K562 (cell line): ENCODE measurements around the gene RO60. TPM values are rescaled to one million over a fixed set of nuclear protein-coding genes. Genes with fewer than 3 reads are reported as not detected.

Experiments
- ATAC-seq: fragments of 200-7000 bp; cut with Tn5 transposase; 3 replicates; pipeline ENCODE4 v1.9.1; 2020; ENCODE audit warnings: moderate library complexity
- BruUV-seq: library from RNA; stranded (reverse); fragments of 400-500 nt; replicated peaks from 2 replicates; lab custom pipeline; 2021; lab: Mats Ljungman, UMichigan
- CTCF ChIA-PET: fragments of 300-600 bp; formaldehyde crosslinking; extraction: SDS; loops from one replicate; lab custom pipeline; 2021; ENCODE audit warnings: low intra/inter-chr PET ratio; lab: Yijun Ruan, JAX
- POLR2A ChIA-PET: fragments of 300-600, 350-650 bp; sonication (Branson Sonifier 250); formaldehyde crosslinking; extraction: SDS; loops from one replicate; lab custom pipeline; 2021; ENCODE audit warnings: antibody characterized with exemption, inconsistent platforms; lab: Yijun Ruan, JAX
- DNase-seq, 4 experiments: peaks; one replicate each; pipeline versions ENCODE4 v3.0.0 to v3.0.0-alpha.2; 2011 to 2018; ENCODE audit warnings: low spot score in 3 of 4, mixed read lengths in 3 of 4; ENCODE audit errors: extremely low read depth in 1 of 4
- FAIRE-seq: peaks from 2 replicates; lab custom pipeline; 2011; peaks lifted over from hg19 to GRCh38; lab: Jason Lieb, UNC
- H2AFZ ChIP-seq: 2 replicates; pipeline ENCODE4 v1.6.0; 2011; ENCODE audit warnings: low read depth, low read length, control low read depth, inconsistent platforms
- H3K27ac ChIP-seq: fragments of 200-600 bp; 3 replicates; pipeline ENCODE4 v1.8.0; 2011; ENCODE audit warnings: low read depth, mild to moderate bottlenecking, control low read depth, inconsistent platforms, low read length, moderate library complexity, mixed read lengths; ENCODE audit errors: extremely low read depth
- H3K27me3 ChIP-seq, 2 experiments: fragments of 300-600 bp in 1 of 2; 2 replicates in 1 of 2; 3 replicates in 1 of 2; pipeline versions ENCODE4 v1.6.0 to v1.8.0; 2011; ENCODE audit warnings: inconsistent platforms in 2 of 2, low read length in 2 of 2, mild to moderate bottlenecking in 1 of 2, mixed read lengths in 1 of 2, moderate library complexity in 1 of 2; ENCODE audit not compliant: control insufficient read depth in 2 of 2, insufficient read depth in 2 of 2
- H3K36me3 ChIP-seq: fragments of 300-600 bp; 3 replicates; pipeline ENCODE4 v1.8.0; 2011; ENCODE audit warnings: mild to moderate bottlenecking, low read length, inconsistent platforms; ENCODE audit not compliant: control insufficient read depth, insufficient read depth
- H3K4me1 ChIP-seq, 2 experiments: fragments of 200-600 bp in 1 of 2; replicated peaks in 1 of 2; 2 replicates in 1 of 2; 3 replicates in 1 of 2; pipeline versions ENCODE4 v1.5.1 to v1.8.0; 2011; ENCODE audit warnings: inconsistent platforms in 2 of 2, low read length in 2 of 2, mild to moderate bottlenecking in 1 of 2, mixed read lengths in 1 of 2, moderate library complexity in 1 of 2; ENCODE audit not compliant: control insufficient read depth in 2 of 2, insufficient read depth in 2 of 2
- H3K4me2 ChIP-seq: 2 replicates; pipeline ENCODE4 v1.6.1; 2011; ENCODE audit warnings: low read length, control low read depth, inconsistent platforms, mixed read lengths; ENCODE audit not compliant: insufficient read depth
- H3K4me3 ChIP-seq: fragments of 200-600 bp; sonication (generic), shearing (Covaris generic); 2 replicates; pipeline ENCODE4 v1.5.1; 2016; ENCODE audit warnings: control low read depth, inconsistent platforms
- H3K79me2 ChIP-seq: fragments of 200-600 bp; 3 replicates; pipeline ENCODE4 v1.8.0; 2011; ENCODE audit warnings: low read length, inconsistent platforms; ENCODE audit not compliant: control insufficient read depth, insufficient read depth
- H3K9ac ChIP-seq, 2 experiments: 2 replicates each; pipeline versions ENCODE4 v1.6.0 to v1.6.1; 2011; ENCODE audit warnings: low read depth in 2 of 2, low read length in 2 of 2, control low read depth in 1 of 2, inconsistent platforms in 1 of 2, mild to moderate bottlenecking in 1 of 2, mixed read lengths in 1 of 2; ENCODE audit not compliant: insufficient read depth in 1 of 2
- H3K9me1 ChIP-seq: one replicate; pipeline ENCODE4 v1.6.0; 2011; ENCODE audit warnings: inconsistent platforms, mild to moderate bottlenecking, low read length, moderate library complexity; ENCODE audit not compliant: control insufficient read depth, insufficient read depth
- H3K9me3 ChIP-seq: replicated peaks from 2 replicates; pipeline ENCODE4 v1.5.1; 2011; ENCODE audit warnings: low read depth, low read length, inconsistent platforms; ENCODE audit not compliant: control insufficient read depth, insufficient read depth
- H4K20me1 ChIP-seq: replicated peaks from 2 replicates; pipeline ENCODE4 v1.6.1; 2011; ENCODE audit warnings: low read length, inconsistent platforms, mixed read lengths; ENCODE audit not compliant: control insufficient read depth, insufficient read depth
- BRD4 ChIP-seq: fragments of 200-600 bp; sonication (generic); IDR thresholded peaks from 2 replicates; pipeline ENCODE4 v1.6.1; 2017; ENCODE audit warnings: inconsistent platforms
- CEBPB ChIP-seq: fragments of 450-650 bp; IDR thresholded peaks from 2 replicates; pipeline ENCODE4 v1.6.1; 2016; ENCODE audit warnings: missing genetic modification characterization, missing compliant biosample characterization
- FOXM1 ChIP-seq, 2 experiments: fragments of 450-650 bp in 1 of 2; sonication (generic) in 1 of 2; formaldehyde crosslinking in 1 of 2; IDR thresholded peaks; 2 replicates each; pipeline versions ENCODE4 v1.6.1 to v1.9.0; 2017 to 2022; ENCODE audit warnings: low read depth in 2 of 2, mild to moderate bottlenecking in 2 of 2, missing genetic modification reagents in 1 of 2, moderate library complexity in 1 of 2
- HDAC8 ChIP-seq: fragments of 450-650 bp; IDR thresholded peaks from 2 replicates; pipeline ENCODE4 v1.6.1; 2016; ENCODE audit warnings: mild to moderate bottlenecking, missing genetic modification characterization, moderate library complexity, missing compliant biosample characterization
- NCOR1 ChIP-seq: fragments of 450-650 bp; IDR thresholded peaks from 2 replicates; pipeline ENCODE4 v1.6.1; 2016; ENCODE audit warnings: mild to moderate bottlenecking, moderate library complexity
- RUNX1 ChIP-seq: sonication (generic); IDR thresholded peaks from 2 replicates; pipeline ENCODE4 v1.6.1; 2016; ENCODE audit warnings: antibody characterized with exemption, low read depth
- TAL1 ChIP-seq: fragments of 450-650 bp; IDR thresholded peaks from 2 replicates; pipeline ENCODE4 v1.6.1; 2016; ENCODE audit warnings: mild to moderate bottlenecking
- YY1 ChIP-seq, 3 experiments: IDR thresholded peaks; 2 replicates each; pipeline ENCODE4 v1.6.1; 2011; ENCODE audit warnings: low read length in 2 of 3, mild to moderate bottlenecking in 2 of 3, moderate library complexity in 2 of 3, borderline replicate concordance in 1 of 3, control low read depth in 1 of 3, low read depth in 1 of 3; ENCODE audit not compliant: insufficient read depth in 3 of 3, insufficient replicate concordance in 2 of 3, control insufficient read depth in 1 of 3, insufficient read length in 1 of 3; ENCODE audit errors: extremely low read depth in 1 of 3
- ZNF3 ChIP-seq: fragments of 250-450 bp; sonication (Bioruptor Pico); IDR thresholded peaks from 2 replicates; pipeline ENCODE4 v1.5.0; 2021; ENCODE audit warnings: mild to moderate bottlenecking, moderate library complexity
- in situ Hi-C: fragments of 300-500 bp; cut with MboI; formaldehyde crosslinking; loops from 4 replicates; pipeline ENCODE4 v1.15.0; 2018; ENCODE audit warnings: inconsistent platforms, mixed read lengths
- intact Hi-C: fragments of 100-400 bp; cut with micrococcal nuclease; formaldehyde crosslinking; loops from 2 replicates; pipeline ENCODE4 v1.14.2; 2022
- polyA plus RNA-seq, 8 experiments: library from polyadenylated mRNA; depleted of rRNA in 4 of 8; stranded (reverse) in 5 of 8; unstranded in 3 of 8; fragments of >200 nt; fragmentation: Nextera tagmentation in 2 of 8; fragmentation: Illumina TruSeq in 1 of 8; extraction: Ambion mirVana in 2 of 8; extraction: Trizol in 1 of 8; gene quantifications; 2 replicates each; pipeline versions ENCODE4 v1.2.1 to v1.2.3, GENCODE V29; 2011 to 2014; ENCODE audit warnings: inconsistent platforms in 1 of 8, missing spikeins in 1 of 8
- total RNA-seq, 7 experiments: library from RNA; depleted of rRNA in 6 of 7; stranded (reverse); fragments of >200 nt in 6 of 7; fragmentation: Illumina TruSeq in 2 of 7; extraction: Trizol in 2 of 7; gene quantifications; 2 replicates each; pipeline versions ENCODE4 v1.2.1 to v1.2.3, GENCODE V29; 2011 to 2021; ENCODE audit warnings: low replicate concordance in 1 of 7

The RO60 gene
- total and polyA plus RNA-seq, 9 of the 15 experiments (the other 6 are each of a cell fraction or from before 2014, with no cell fraction given) = 24.9 to 187 (median 101) TPM

DNA sequence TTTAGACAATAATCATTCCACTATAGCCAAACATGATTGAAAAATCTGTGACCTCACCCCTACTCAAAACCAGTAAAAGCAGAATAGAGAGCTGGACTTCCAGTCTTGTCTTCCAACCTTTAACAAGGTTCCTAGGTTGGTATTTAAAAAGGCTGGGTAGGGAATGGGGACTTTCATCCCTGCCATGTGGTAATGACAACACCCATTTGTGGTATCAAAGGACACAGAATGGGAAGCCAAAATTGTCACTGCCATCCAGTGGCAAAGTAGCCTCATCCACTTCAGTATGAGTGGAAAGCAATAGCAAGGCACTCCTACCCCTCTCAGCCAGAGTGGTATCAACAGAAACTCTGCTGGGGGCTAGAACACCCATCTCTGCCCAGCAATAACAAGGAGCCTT is 34.2 kb upstream of the RO60 start:
- H3K9me3 ChIP-seq = no peaks in the 10 kb centered on the region
- no peaks in the 10 kb centered on the region for H3K9me1 ChIP-seq
- H3K9ac ChIP-seq = no peak overlapping the region
- no peak overlapping the region for H2AFZ ChIP-seq
- no peak overlapping the region for H3K4me3 ChIP-seq
- FAIRE-seq = no peak
- in situ Hi-C loops = no loop called here
- no peak overlapping the region for H3K27ac ChIP-seq
- ChIA-PET CTCF (no interaction called here), POLR2A (interaction anchor here (0.8 to 0.9 kb wide), 2 partner anchors 17 to 218 kb away, joined by 3 read pairs; no protein-coding TSS in a partner anchor)
- no peaks in the 10 kb centered on the region for H3K27me3 ChIP-seq
- no peak overlapping the region for H3K4me2 ChIP-seq
- DNase-seq = no peak
- BruUV-seq = no TSS peak
- peaks cover 91% of the 10 kb centered on the region for H3K36me3 ChIP-seq
- peaks cover 18% of the 10 kb centered on the region for H3K79me2 ChIP-seq
- intact Hi-C loops = no loop called here
- peak; percentile 35 for ATAC-seq
- TF ChIP-seq ZNF3 (CRISPR knock-in tag) = no peak
- no peak for TF ChIP-seq NCOR1
- TF ChIP-seq BRD4 = no peak
- no peak for TF ChIP-seq YY1 (IDR thresholded peaks at IDR 0.05; ENCODE audit: borderline replicate concordance in 1 of 3, control insufficient read depth in 1 of 3, extremely low read depth in 1 of 3, insufficient read depth in 3 of 3, insufficient read length in 1 of 3, insufficient replicate concordance in 2 of 3, low read depth in 1 of 3, low read length in 2 of 3)
- TF ChIP-seq TAL1 = no peak
- no peak for TF ChIP-seq RUNX1
- no peak for TF ChIP-seq CEBPB (tag)
- no peak for TF ChIP-seq HDAC8
- TF ChIP-seq FOXM1 (IDR thresholded peaks at IDR 0.05; ENCODE audit: low read depth) = no peak
- TF ChIP-seq FOXM1 (CRISPR knock-in tag; IDR thresholded peaks at IDR 0.05; ENCODE audit: low read depth) = no peak
- no peaks in the 10 kb centered on the region for H4K20me1 ChIP-seq
- no peaks in the 10 kb centered on the region for H3K4me1 ChIP-seq
